MG63 (cell line): Measurements from ENCODE around the gene ZNF446. TPM values are rescaled to one million over a fixed set of nuclear protein-coding genes. Genes with fewer than 3 reads are reported as not detected.
"Not testable (repeated sequence)": the region's sequence is repeated elsewhere in the genome, so short reads cannot be mapped to it uniquely, and the experiment has no call there.

Experiments used
- DNase-seq: peaks from one replicate; pipeline ENCODE4 v3.0.0-alpha.2; 2020
- H3K27me3 ChIP-seq: fragments of 250-450 bp; sonication (Bioruptor Pico); 2 replicates; pipeline ENCODE4 v1.5.1; 2020; ENCODE audit warnings: mild to moderate bottlenecking, moderate library complexity
- H3K36me3 ChIP-seq: fragments of 250-450 bp; sonication (Bioruptor Pico); 2 replicates; pipeline ENCODE4 v1.5.1; 2020; ENCODE audit warnings: mild to moderate bottlenecking, moderate library complexity
- H3K4me3 ChIP-seq: fragments of 250-450 bp; sonication (Bioruptor Pico); 2 replicates; pipeline ENCODE4 v1.5.1; 2020; ENCODE audit warnings: mild to moderate bottlenecking, moderate library complexity
- H3K9me3 ChIP-seq: fragments of 250-450 bp; sonication (Bioruptor Pico); 2 replicates; pipeline ENCODE4 v1.5.1; 2020; ENCODE audit warnings: mild to moderate bottlenecking, moderate library complexity
- total RNA-seq: library from RNA; depleted of rRNA; stranded (reverse); fragments of >200 nt; shearing (Covaris generic); gene quantifications from 2 replicates; pipeline ENCODE4 v1.2.3, GENCODE V29; 2014; ENCODE audit warnings: low replicate concordance

The ZNF446 gene
- total RNA-seq, 1 experiment from 2014 or later: 18.4 TPM

GRCh38 chr19:58480481-58480830 lies 4.3 kb downstream of the ZNF446 start:
- no peaks in the 10 kb centered on the region for H3K27me3 ChIP-seq
- H3K36me3 ChIP-seq: peaks cover 2% of the 10 kb centered on the region; the same call in 1 of the 2 replicates
- DNase-seq: no peak
- no peaks in the 10 kb centered on the region for H3K9me3 ChIP-seq
- H3K4me3 ChIP-seq: no peak overlapping the region

DNA sequence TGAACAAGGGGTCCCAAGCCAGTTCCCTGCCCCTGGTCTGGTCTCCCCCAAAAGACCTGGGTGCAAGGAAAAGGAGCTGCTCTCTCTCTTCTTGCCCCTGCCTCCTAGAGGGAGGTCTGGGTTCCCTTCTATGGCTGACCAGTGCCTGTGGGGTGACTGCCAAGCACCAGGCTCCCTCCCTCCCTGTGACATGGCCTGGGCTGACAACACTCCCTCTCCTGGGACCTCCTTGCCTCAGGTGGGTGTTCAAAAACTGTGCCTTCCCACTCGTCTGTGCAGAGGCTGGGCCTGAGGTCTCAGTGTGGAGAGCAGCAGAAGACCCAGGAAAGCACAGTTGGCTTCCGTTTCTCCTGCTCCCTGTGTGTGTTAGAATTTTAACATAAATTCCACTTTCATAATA lies 4.7 kb downstream of the ZNF446 start:
- H3K9me3 ChIP-seq: no peaks in the 10 kb centered on the region
- H3K4me3 ChIP-seq: no peak overlapping the region
- H3K36me3 ChIP-seq: peaks cover 2% of the 10 kb centered on the region; the same call in 1 of the 2 replicates
- H3K27me3 ChIP-seq: no peaks in the 10 kb centered on the region
- DNase-seq: no peak

DNA sequence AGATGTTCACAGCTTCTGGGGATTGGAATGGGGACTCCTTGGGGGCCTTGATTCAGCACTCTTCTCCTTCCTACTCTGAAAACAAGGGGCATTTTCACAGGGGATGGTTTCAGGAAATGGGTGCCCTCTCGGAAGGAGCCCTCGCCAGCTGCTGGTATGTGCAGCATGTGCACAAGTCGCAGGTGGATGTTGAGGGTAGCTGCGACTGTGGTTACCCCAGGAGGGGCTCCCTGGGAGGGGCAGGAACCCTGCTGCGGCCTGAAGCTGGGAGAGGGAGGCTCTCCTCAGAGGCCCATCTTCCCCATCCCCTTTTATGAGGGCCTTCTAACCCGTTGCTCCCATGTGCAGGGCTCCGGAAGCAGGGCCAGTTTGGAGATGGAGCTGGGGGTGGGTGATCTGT lies 6.2 kb downstream of the ZNF446 start:
- Histone ChIP-seq H3K27me3 (no peaks in the 10 kb centered on the region), H3K4me3 (no peak overlapping the region), H3K9me3 (no peaks in the 10 kb centered on the region), H3K36me3 (peaks cover 2% of the 10 kb centered on the region; the same call in 1 of the 2 replicates)
- DNase-seq: no peak

DNA sequence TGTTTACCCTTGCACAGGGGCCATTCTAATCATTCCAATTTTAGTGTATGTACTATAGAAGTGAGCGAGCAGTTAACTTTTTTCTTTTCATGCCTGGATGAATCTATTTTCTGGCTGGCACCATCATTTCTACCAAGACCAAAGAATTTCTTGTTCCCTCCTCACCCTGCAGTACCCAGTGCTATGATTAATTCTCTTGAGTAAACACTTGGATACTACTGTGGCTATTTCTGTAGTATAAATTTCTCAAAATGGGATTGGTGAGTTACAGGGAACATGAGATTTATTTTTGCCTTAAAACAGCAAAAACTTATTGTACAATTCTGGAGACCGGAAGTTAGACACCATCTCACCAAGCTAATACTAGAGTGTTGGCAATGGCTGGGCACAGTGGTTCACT lies 7.6 kb downstream of the ZNF446 start:
- H3K9me3 ChIP-seq: no peaks in the 10 kb centered on the region
- H3K4me3 ChIP-seq: no peak overlapping the region
- no peaks in the 10 kb centered on the region for H3K36me3 ChIP-seq
- no peaks in the 10 kb centered on the region for H3K27me3 ChIP-seq
- no peak for DNase-seq

- H3K27me3 ChIP-seq, H3K9me3 ChIP-seq, DNase-seq, H3K4me3 ChIP-seq, H3K36me3 ChIP-seq: not testable (repeated sequence)
Measured at GRCh38 chr19:58484349-58484748, 8.2 kb downstream of the ZNF446 start.

DNA sequence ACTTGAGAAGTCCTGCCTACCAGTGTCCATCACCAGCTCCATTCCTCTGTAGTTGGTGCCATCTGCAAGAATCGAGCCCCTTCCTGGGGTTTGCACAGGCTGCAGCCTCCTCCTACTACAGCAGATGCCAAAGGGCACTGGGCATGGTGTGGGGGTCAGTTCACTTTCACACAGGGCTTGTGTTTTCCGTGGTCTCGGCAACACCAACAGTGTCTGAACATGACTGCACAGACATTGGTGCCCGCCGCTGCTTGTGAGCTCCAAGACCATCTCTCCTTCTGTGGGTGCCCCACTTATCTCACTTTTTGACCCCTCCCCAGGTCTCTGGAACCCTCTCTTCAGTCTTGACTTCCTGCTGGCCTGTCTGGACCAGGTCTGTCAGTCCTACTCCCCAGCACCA lies 15.2 kb downstream of the ZNF446 start:
- no peaks in the 10 kb centered on the region for H3K9me3 ChIP-seq
- H3K27me3 ChIP-seq: no peaks in the 10 kb centered on the region
- DNase-seq: no peak
- no peak overlapping the region for H3K4me3 ChIP-seq
- H3K36me3 ChIP-seq: no peaks in the 10 kb centered on the region

- no peak overlapping the region for H3K4me3 ChIP-seq
- DNase-seq: no peak
- no peaks in the 10 kb centered on the region for H3K27me3 ChIP-seq
- no peaks in the 10 kb centered on the region for H3K36me3 ChIP-seq
- no peaks in the 10 kb centered on the region for H3K9me3 ChIP-seq
Measured at GRCh38 chr19:58492265-58492664, 16.1 kb downstream of the ZNF446 start.

GRCh38 chr19:58497634-58498170 lies 21.6 kb downstream of the ZNF446 start:
- Histone ChIP-seq H3K27me3 (no peaks in the 10 kb centered on the region), H3K36me3 (no peaks in the 10 kb centered on the region), H3K4me3 (no peak overlapping the region), H3K9me3 (no peaks in the 10 kb centered on the region)
- DNase-seq: no peak

- DNase-seq: no peak
- peak overlapping the region; percentile 60 for H3K4me3 ChIP-seq
- H3K36me3 ChIP-seq: no peaks in the 10 kb centered on the region
- no peaks in the 10 kb centered on the region for H3K27me3 ChIP-seq
- H3K9me3 ChIP-seq: no peaks in the 10 kb centered on the region
Measured at GRCh38 chr19:58498316-58499020, 22.3 kb downstream of the ZNF446 start.

- Histone ChIP-seq H3K36me3 (no peaks in the 10 kb centered on the region), H3K4me3 (peak overlapping the region; percentile 60), H3K27me3 (no peaks in the 10 kb centered on the region), H3K9me3 (no peaks in the 10 kb centered on the region)
- DNase-seq: peak; percentile 100
Measured at GRCh38 chr19:58499021-58499927, 23.1 kb downstream of the ZNF446 start.

- H3K4me3 ChIP-seq: no peak overlapping the region
- H3K9me3 ChIP-seq: no peaks in the 10 kb centered on the region
- DNase-seq: no peak
- no peaks in the 10 kb centered on the region for H3K36me3 ChIP-seq
- H3K27me3 ChIP-seq: no peaks in the 10 kb centered on the region
Measured at GRCh38 chr19:58500242-58500641, 24.1 kb downstream of the ZNF446 start.

- H3K9me3 ChIP-seq, DNase-seq: not testable (repeated sequence)
Measured at GRCh38 chr19:58507602-58508223, 31.6 kb downstream of the ZNF446 start.

DNA sequence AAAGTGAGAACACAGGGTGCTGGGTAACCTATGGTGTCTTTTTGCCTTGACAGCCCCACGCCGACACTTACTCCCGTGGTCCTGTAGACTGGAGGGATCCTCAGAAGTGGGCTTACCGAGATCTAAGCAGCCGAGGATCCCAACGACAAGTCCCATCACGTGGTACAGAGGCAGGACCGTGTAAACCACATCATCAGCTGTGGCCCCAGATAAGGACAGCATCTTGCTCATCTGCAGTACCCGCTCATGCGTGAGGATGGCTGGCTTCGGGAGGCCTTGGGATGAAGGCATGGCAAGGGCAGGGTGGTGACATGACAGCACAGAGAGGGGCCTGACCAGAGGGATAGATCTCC lies 33.6 kb downstream of the ZNF446 start:
- no peaks in the 10 kb centered on the region for H3K27me3 ChIP-seq
- H3K36me3 ChIP-seq: peaks cover 6% of the 10 kb centered on the region; the same call in 1 of the 2 replicates
- H3K4me3 ChIP-seq: no peak overlapping the region
- H3K9me3 ChIP-seq: no peaks in the 10 kb centered on the region
- DNase-seq: no peak

More at GRCh38 chr19:58507602-58508223, 31.6 kb downstream of the ZNF446 start:
- not testable (repeated sequence) for H3K27me3 ChIP-seq, H3K4me3 ChIP-seq, H3K36me3 ChIP-seq

DNA sequence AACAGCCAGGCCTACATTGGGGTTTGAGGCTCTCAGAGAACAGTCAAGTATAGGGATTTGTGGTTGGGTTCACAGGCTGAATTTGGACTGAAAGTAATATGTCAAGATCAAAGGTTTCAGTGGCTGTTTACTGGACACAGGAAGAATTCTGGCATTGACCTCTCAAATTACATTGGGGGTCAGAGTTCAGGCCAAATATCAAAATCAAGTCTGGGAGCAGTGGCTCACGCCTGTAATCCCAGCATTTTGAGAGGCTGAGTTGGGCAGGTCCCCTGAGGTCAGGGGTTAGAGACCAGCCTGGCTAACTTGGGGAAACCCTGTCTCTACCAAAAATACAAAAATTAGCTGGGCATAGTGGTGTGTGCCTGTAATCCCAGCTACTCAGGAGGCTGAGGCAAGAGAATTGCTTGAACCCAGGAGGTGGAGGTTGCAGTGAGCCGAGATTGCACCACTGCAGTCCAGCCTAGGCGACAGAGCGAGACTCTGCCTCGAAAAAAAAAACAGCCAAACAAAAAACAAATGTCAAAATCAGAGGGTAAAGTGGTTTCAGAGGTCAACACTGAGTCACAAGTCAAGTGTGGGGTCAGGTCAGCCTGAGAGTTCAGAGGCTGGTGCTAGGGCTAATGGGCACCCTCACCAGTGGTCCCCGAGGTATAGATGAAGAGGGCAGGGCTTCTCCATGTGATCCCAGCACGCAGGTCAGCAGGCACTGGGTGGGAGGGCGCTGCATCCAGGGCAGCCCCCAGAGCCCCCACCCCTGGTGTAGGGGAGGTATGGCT lies 34.1 kb downstream of the ZNF446 start:
- no peak for DNase-seq
- H3K4me3 ChIP-seq: no peak overlapping the region
- no peaks in the 10 kb centered on the region for H3K27me3 ChIP-seq
- peaks cover 6% of the 10 kb centered on the region; the same call in 1 of the 2 replicates for H3K36me3 ChIP-seq
- no peaks in the 10 kb centered on the region for H3K9me3 ChIP-seq

DNA sequence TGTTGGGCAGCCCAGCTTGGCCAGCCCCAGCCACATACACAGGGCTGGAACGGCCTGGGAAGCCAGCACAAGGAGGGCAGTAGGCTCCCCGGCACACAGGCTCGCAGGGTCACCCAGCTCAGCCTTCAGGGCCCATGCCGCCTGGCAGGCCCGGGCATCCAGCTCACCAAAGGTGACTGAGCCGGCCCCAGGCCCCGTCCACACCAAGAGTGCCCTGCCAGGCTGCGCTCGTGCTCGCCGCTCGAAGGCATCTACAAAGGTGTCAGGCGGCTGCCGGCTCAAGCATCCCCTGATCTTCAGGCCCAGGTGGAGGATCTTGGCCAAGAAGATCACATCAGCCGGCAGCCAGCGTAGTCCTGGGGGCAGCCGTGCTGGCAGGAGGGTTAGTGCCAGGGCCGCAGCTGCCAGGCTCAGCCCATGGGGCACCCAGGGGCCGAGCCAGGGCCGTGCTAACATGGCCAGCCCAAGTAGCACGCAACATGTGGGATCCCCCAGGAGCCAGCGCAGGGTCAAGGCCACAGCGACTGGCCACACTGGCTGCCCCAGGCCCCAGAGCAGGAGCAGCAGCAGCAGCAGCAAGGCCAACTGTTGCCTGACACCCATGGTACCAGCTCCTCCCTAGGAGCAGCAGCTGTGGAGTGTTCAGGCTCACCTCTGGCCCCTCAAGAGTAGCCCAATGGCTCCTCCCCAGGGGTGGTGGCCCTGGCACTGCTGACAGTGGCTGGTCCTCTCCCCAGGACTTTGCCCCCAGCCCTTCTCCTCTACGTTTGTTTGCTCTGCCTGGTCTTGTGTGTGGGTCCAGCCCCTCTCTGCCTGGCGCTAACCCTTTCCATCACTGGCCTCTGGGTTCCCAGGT lies 35.4 kb downstream of the ZNF446 start, which contains the start of gene SLC27A5:
Gene SLC27A5 (minus strand): TSS at position 640 of the 856 bp plus-strand sequence. CDS start 37 bp downstream, at position 603.
- Histone ChIP-seq H3K36me3 (peaks cover 15% of the 10 kb centered on the region), H3K27me3 (no peaks in the 10 kb centered on the region), H3K9me3 (no peaks in the 10 kb centered on the region), H3K4me3 (no peak within 1 kb of the TSS)
- no peak for DNase-seq
